Central memory CD4-positive, alpha-beta T cell (primary cell): Measurements from ENCODE around the gene FOXJ3.
"Not testable (repeated sequence)": the region's sequence is repeated elsewhere in the genome, so short reads cannot be mapped to it uniquely, and the experiment has no call there.

Experiments
- DNase-seq: peaks from one replicate; pipeline ENCODE4 v3.0.0; 2022

The FOXJ3 gene

GRCh38 chr1:42239555-42239954, 95.5 kb downstream of the FOXJ3 start:
- DNase-seq = no peak

DNA sequence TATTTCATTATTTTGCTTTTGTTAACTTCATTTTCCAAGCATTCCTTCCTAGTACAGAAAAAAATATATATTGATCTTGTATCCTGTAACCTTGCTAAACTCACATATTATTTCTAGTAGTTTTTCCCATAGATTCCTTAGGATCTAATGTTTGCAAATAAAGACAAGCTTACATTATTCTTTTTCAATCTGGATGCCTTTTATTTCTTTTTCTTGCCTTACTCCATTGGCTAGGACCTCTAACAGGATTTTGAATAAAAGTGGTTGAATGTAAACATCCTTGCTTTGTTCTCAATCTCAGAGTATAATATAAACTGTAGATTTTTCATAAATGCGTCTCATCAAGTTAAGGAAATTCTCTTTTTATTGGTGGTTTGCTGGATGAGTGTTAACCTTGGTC, 96.0 kb downstream of the FOXJ3 start:
- DNase-seq = no peak

- DNase-seq = no peak
Measured at GRCh38 chr1:42231253-42231652, 103.8 kb downstream of the FOXJ3 start.

GRCh38 chr1:42228938-42229337, 106.1 kb downstream of the FOXJ3 start:
- DNase-seq = no peak

DNA sequence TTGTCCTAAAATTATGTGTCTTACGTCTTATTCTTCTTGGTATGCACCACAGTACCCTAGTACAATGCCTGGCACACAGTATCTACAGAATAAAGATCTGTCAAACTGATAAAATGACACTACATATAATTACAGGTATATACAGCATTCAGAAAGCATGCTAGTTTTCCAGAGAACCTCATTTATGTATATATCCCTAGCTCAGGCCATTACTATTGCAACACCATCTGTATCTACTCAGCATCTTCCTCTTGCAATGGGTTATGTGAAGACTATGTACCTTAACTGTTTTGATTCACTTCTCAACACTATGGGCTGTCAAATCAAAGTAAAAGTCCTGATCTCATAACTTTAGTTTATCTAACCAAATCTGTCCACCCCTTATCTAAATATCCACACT, 112.0 kb downstream of the FOXJ3 start:
- DNase-seq = no peak

DNA sequence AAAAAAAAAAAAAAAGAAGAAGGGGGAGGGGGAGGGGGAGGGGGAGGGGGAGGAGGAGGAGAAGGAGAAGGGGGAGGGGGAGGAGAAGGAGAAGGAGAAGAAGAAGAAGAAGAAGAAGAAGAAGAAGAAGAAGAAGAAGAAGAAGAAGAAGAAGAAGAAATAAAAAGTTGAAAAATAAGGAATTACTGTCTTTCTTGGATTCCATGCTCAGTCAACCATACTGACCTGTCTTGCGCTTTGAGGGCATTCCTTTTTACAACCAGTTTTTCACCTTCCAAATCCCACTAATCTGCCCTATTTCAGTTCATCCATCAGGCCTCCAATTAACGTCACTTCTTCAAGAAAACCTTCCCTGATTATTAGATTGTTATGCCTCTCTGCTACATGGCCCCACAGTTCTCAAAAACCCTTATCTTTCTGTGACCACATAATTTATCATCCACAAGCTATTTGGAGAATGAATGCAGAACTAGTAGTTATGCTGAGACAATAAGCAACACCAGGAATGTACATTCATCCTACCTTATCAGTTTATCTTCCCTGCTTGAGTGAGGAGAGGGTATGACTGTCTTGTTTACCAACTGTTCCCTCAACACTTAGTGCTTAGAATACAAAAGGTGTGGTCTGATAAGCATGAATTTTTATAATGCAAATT, 113.0 kb downstream of the FOXJ3 start:
- no peak for DNase-seq

DNA sequence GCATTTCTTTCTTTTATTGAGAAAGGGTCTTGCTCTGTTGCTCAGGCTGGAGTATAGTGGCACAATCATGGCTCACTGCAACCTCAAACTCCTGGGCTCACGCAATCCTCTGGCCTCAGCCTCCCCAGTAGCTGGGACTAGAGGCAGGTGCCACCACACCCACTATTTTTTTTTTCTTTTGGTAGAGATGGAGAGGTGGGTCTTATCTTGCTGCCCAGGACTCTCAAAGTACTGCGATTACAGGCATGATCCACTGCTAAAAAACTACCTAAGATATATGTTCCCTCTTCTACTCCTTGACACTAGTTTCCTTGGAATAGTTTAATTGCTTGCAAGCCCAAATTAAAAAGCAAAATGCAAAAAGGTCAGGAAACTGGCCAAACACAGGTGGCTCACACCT, 113.6 kb downstream of the FOXJ3 start:
- DNase-seq = no peak

DNA sequence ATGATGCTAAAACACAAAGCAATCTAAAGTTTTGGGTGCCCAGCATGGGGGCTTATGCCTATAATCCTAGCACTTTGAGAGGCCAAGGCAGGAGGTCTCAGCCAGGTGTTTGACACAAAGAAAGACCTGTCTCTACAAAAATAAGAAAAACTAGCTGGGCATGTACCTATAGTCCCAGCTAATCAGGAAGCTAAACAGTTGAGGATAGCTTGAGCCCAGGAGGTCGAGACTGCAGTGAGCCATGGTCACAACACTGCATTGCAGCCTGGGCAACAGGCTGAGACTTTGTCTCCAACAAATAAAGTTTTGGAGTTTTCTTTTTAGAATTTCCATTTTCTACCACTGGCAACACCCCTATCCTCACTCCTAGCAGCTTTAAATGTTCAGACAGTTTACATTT, 115.4 kb downstream of the FOXJ3 start:
- DNase-seq = no peak

- no peak for DNase-seq
Measured at GRCh38 chr1:42214447-42214871, 120.6 kb downstream of the FOXJ3 start.

DNA sequence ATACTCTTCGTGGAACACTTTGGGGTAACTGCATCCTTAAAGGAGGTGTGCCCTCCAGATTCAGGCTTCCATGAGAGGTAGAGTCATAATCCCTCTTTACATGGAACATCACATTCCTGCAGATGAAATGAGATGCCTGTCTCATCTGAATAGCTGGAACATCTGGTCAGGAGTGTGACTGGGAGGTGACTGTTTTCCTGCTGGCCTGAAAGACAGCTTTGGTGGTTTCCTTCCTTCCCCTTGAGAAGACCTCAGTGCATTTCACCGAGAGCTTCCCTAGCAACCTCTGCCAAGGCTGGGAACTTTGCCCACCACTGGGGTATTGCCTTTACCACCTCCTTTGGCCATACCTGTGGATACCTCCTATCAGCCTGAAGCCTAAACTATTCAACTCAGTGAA, 123.8 kb downstream of the FOXJ3 start:
- no peak for DNase-seq

GRCh38 chr1:42210421-42211133, 124.5 kb downstream of the FOXJ3 start:
- DNase-seq = no peak

DNA sequence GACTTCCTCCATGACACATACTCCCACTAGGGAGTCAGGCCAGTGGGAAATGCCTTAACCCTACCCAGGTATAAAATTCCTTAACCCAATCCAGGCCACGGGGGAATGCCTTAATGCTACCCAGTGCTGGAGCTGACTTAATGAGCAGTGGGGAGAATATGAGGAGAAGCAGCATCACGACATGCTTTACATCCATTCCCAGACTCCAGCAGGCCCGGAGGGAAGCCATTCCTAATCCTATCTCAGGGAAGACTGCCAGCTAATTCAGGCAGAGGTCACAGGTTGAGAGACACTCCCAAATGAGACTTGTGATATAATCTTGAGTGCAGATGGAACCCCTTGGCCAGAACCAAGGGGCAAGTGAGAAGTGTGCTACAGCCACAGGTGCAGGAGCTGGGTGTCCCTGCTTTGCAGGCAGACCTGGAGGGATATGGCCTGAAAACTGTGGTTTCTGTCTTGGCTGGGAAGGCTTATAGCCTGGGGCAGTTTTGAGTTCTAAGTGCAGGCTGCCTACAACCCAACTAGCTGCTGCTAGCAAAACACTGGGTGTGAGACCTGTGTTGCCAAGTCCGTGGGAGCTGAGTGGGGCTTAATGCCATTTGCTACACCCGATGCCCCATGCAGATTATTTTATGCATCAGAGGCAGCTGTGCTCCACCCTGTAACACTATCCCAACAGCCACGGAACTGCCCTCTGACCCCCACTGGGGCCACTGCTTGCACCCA, 125.3 kb downstream of the FOXJ3 start:
- DNase-seq = no peak

- not testable (repeated sequence) for DNase-seq
Measured at GRCh38 chr1:42206930-42207329, 128.1 kb downstream of the FOXJ3 start.

DNA sequence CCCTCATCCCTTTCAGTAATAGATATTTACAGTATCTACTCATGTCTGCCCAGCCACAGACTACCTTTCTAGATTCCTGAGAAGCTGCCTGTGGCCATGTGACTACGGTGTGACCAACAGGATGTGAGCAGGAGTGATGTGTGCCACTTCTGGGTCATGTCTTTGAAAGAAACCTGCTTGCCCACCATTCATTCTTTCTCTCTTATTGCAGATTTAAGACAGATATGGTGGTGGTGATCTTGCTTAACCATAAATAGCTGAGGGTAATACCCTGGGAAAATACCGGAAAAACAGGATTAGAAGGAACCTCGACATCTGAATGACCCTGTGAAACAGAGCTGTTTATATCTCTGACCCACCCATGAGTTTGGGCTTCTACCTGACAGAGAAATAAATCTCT, 128.9 kb downstream of the FOXJ3 start:
- DNase-seq = no peak

GRCh38 chr1:42201986-42202385, 133.0 kb downstream of the FOXJ3 start:
- DNase-seq = no peak

DNA sequence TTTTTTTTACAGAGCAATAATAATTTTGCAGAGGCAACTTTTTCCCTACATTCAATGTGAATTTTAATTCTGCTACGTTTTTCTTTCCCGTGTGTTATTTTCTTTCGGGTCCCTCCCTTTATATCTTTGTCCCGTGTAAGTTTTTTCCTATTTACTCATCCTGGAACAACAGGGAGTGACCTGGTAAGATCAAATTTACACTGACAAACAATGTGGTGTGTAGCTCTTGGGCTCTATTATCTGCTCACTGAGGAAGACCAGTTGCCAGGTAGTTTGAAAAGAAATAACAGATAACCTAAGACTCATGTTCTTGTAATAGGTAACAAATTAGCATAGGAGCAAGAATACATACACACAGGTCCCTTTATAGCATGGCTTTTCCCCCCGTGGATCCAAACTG, 136.8 kb downstream of the FOXJ3 start:
- DNase-seq = no peak

- DNase-seq = no peak
Measured at GRCh38 chr1:42195841-42196240, 139.2 kb downstream of the FOXJ3 start.

DNA sequence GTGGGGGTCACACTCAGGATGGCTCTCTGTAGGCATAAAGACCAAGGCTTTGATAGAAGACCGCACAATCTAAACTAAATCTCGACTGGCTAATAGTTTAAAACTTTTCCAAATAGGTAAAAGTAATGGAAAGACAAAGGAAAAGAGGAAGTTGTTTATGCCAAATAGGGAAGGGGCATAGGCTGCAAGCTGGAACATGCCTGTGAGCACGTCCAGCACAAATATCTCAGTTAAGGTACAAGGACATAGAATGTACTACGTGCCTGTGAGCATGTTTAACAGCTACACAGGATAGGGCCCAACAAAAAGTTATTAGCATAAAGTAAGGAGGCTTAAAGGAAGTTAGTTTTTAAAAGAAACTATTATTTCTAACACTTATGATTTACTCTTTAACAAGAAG, 142.9 kb downstream of the FOXJ3 start:
- no peak for DNase-seq

DNA sequence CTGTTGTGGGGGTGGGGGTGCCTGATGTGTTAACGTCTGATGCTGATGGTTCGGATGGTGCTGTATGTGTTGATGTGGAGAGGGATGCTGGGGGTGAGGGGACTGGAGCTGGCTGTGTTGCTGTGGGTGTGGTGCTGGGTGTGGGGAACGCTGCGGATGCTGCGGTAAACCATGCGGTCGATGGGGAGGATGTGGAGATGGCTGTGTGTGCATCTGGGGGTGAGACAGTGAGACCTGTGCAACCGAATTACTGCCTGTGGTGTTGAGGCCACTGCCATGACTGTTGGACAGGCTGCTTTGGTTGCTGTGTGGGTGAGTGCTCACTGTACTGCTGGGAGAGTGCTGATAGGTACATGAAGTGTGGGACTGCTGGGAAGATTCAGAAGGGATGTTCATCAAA, 143.7 kb downstream of the FOXJ3 start:
- no peak for DNase-seq

- DNase-seq = no peak
Measured at GRCh38 chr1:42189931-42190853, 144.8 kb downstream of the FOXJ3 start.

DNA sequence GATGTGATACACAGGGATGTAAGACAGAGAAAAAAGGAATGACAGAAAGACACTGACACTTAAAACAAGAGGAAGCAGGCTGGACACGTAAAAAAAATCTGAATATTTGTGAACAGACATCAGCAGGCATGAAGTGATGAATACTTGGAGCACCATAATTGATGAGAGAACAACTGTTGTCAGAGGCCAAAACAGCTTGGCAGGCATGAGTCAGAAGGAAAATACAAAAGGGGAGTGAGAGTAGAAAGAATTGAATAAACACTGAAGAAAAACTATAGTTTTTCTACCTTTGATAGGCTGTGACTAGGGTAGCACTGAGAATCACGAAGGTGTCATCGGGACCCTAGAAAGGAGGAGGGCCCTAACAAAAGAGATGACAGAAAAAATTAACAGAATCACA, 148.9 kb downstream of the FOXJ3 start:
- no peak for DNase-seq

- DNase-seq = no peak
Measured at GRCh38 chr1:42184616-42185015, 150.4 kb downstream of the FOXJ3 start.

GRCh38 chr1:42183957-42184268, 151.1 kb downstream of the FOXJ3 start:
- no peak for DNase-seq
